Sigmoid colon (tissue), 7 donors: ENCODE data around the gene SYT7. TPM values are rescaled to one million over a fixed set of nuclear protein-coding genes. Genes with fewer than 3 reads are reported as not detected.
"Not testable (repeated sequence)": the region's sequence is repeated elsewhere in the genome, so short reads cannot be mapped to it uniquely, and the experiment has no call there.

Source experiments
- DNase-seq: peaks from one replicate; pipeline ENCODE4 v3.0.0-alpha.2; 2019
- H3K27ac ChIP-seq, 4 donors: fragments of 200-600 bp; sonication (generic); one replicate each; pipeline ENCODE4 v1.5.1; 2016 to 2019; ENCODE audit warnings: mild to moderate bottlenecking in 1 of 4
- H3K27me3 ChIP-seq, 3 donors: fragments of 200-600 bp; sonication (generic); one replicate each; pipeline ENCODE4 v1.5.1; 2019; ENCODE audit warnings: mild to moderate bottlenecking in 1 of 3
- H3K36me3 ChIP-seq, 4 donors: fragments of 200-600 bp; sonication (generic); one replicate each; pipeline ENCODE4 v1.5.1; 2016 to 2019
- H3K4me1 ChIP-seq, 4 donors: fragments of 200-600 bp; sonication (generic); one replicate each; pipeline ENCODE4 v1.5.1; 2017 to 2019
- H3K4me3 ChIP-seq, 4 donors: fragments of 200-600 bp; sonication (generic); one replicate each; pipeline ENCODE4 v1.5.1; 2017 to 2019; ENCODE audit warnings: mild to moderate bottlenecking in 2 of 4, moderate library complexity in 1 of 4
- H3K9me3 ChIP-seq, 4 donors: fragments of 200-600 bp in 3 of 4; sonication (generic) in 3 of 4; one replicate each; pipeline versions ENCODE4 v1.5.1 to v1.6.1; 2013 to 2019
- CTCF ChIP-seq, 4 experiments: fragments of 450-650 bp in 3 of 4; fragments of 200-600 bp in 1 of 4; IDR thresholded peaks; one replicate each; pipeline ENCODE4 v1.5.1; 2016 to 2019; ENCODE audit warnings: antibody characterized with exemption in 4 of 4, mild to moderate bottlenecking in 3 of 4, moderate library complexity in 2 of 4
- EP300 ChIP-seq, 4 donors: sonication (generic); formaldehyde crosslinking; IDR thresholded peaks; one replicate each; pipeline ENCODE4 v1.6.1; 2017; ENCODE audit warnings: antibody characterized with exemption in 4 of 4
- POLR2A ChIP-seq, 2 donors: fragments of 450-650 bp; IDR thresholded peaks; one replicate each; pipeline ENCODE4 v1.6.1; 2016; ENCODE audit warnings: antibody characterized with exemption in 2 of 2, mild to moderate bottlenecking in 2 of 2, moderate library complexity in 2 of 2
- POLR2AphosphoS5 ChIP-seq, 4 donors: sonication (generic); formaldehyde crosslinking; IDR thresholded peaks; one replicate each; pipeline ENCODE4 v1.6.1; 2017; ENCODE audit warnings: antibody characterized with exemption in 4 of 4
- WGBS, 2 donors: extraction: QIAGEN DNeasy Blood & Tissue Kit; methylation state at CpG; one replicate each; pipeline ENCODE4 v1.1.7; 2013; 5-methylcytosine and 5-hydroxymethylcytosine counted together
- intact Hi-C: fragments of 100-400 bp; cut with DNase I; formaldehyde crosslinking; loops from one replicate; pipeline ENCODE4 v1.15.1; 2023
- polyA plus RNA-seq, 3 donors: library from polyadenylated mRNA; stranded (reverse); fragments of 200-250 nt; gene quantifications; one replicate each; pipeline ENCODE4 v1.2.3, GENCODE V29; 2013
- total RNA-seq, 4 donors: library from RNA; depleted of rRNA; stranded (reverse); fragments of >200 nt; gene quantifications; one replicate each; pipeline ENCODE4 v1.1.0, GENCODE V29; 2016
- donor health status: healthy with polysubstance abuse.
- donor health status: Bipolar disorder and iron deficiency.
- donor health status: healthy.

SYT7 gene
- total and polyA plus RNA-seq, 7 donors = 0.66 to 8.4 (median 3.6) TPM

GRCh38 chr11:61619471-61620226, 38.8 kb upstream of the SYT7 start:
- Histone ChIP-seq H3K4me3 (no peak overlapping the region), H3K27me3 (peaks cover 0 to 21% (median 4%) of the 10 kb centered on the region in 3 donors), H3K27ac (no peak overlapping the region), H3K9me3 (no peaks in the 10 kb centered on the region), H3K4me1 (no peaks in the 10 kb centered on the region), H3K36me3 (no peaks in the 10 kb centered on the region)
- TF ChIP-seq EP300 (IDR thresholded peaks at IDR 0.05) = no peak
- no peak for TF ChIP-seq POLR2A (IDR thresholded peaks at IDR 0.05)
- TF ChIP-seq POLR2AphosphoS5 (IDR thresholded peaks at IDR 0.05) = no peak
- no peak for TF ChIP-seq CTCF (IDR thresholded peaks at IDR 0.05)
- DNase-seq = no peak
- intact Hi-C loops = loop anchor here (10.0 kb wide), 1 partner anchor 85 kb away; no protein-coding TSS in a partner anchor
- 77 to 78% methylated on average over 6 of the region's 6 CpGs for WGBS, 2 donors

- no peaks in the 10 kb centered on the region for H3K9me3 ChIP-seq
- H3K36me3 ChIP-seq = no peaks in the 10 kb centered on the region
- H3K27ac ChIP-seq = no peak overlapping the region
- 18 to 33% methylated on average over 5 of the region's 5 CpGs for WGBS, 2 donors
- intact Hi-C loops = no loop called here
- no peak overlapping the region for H3K4me3 ChIP-seq
- H3K4me1 ChIP-seq = no peaks in the 10 kb centered on the region
- no peak for TF ChIP-seq CTCF (IDR thresholded peaks at IDR 0.05)
- TF ChIP-seq POLR2A (IDR thresholded peaks at IDR 0.05) = no peak
- TF ChIP-seq POLR2AphosphoS5 (IDR thresholded peaks at IDR 0.05) = no peak
- no peak for TF ChIP-seq EP300 (IDR thresholded peaks at IDR 0.05)
- peaks cover 0 to 21% (median 4%) of the 10 kb centered on the region in 3 donors for H3K27me3 ChIP-seq
- DNase-seq = no peak
Observed at GRCh38 chr11:61618978-61619377, 38.1 kb upstream of the SYT7 start.

- H3K9me3 ChIP-seq = no peaks in the 10 kb centered on the region
- H3K4me3 ChIP-seq = no peak overlapping the region
- TF ChIP-seq POLR2AphosphoS5 (IDR thresholded peaks at IDR 0.05) = no peak
- no peak for TF ChIP-seq POLR2A (IDR thresholded peaks at IDR 0.05)
- TF ChIP-seq EP300 (IDR thresholded peaks at IDR 0.05) = no peak
- no peak for TF ChIP-seq CTCF (IDR thresholded peaks at IDR 0.05)
- no peak overlapping the region for H3K27ac ChIP-seq
- WGBS, 2 donors = 75 to 95% methylated on average over 4 of the region's 4 CpGs
- H3K4me1 ChIP-seq = no peaks in the 10 kb centered on the region
- intact Hi-C loops = no loop called here
- H3K36me3 ChIP-seq = no peaks in the 10 kb centered on the region
- peaks cover 0 to 28% (median 4%) of the 10 kb centered on the region in 3 donors for H3K27me3 ChIP-seq
- no peak for DNase-seq
Observed at GRCh38 chr11:61617515-61617914, 36.6 kb upstream of the SYT7 start.

- H3K9me3 ChIP-seq = no peaks in the 10 kb centered on the region
- H3K27ac ChIP-seq = no peak overlapping the region
- 81 to 86% methylated on average over 2 of the region's 2 CpGs for WGBS, 2 donors
- H3K36me3 ChIP-seq = no peaks in the 10 kb centered on the region
- H3K27me3 ChIP-seq = peaks cover 0 to 28% (median 4%) of the 10 kb centered on the region in 3 donors
- H3K4me3 ChIP-seq = no peak overlapping the region
- no peak for TF ChIP-seq POLR2AphosphoS5 (IDR thresholded peaks at IDR 0.05)
- TF ChIP-seq POLR2A (IDR thresholded peaks at IDR 0.05) = no peak
- TF ChIP-seq CTCF (IDR thresholded peaks at IDR 0.05) = no peak
- TF ChIP-seq EP300 (IDR thresholded peaks at IDR 0.05) = no peak
- DNase-seq = no peak
- H3K4me1 ChIP-seq = no peaks in the 10 kb centered on the region
- intact Hi-C loops = no loop called here
Observed at GRCh38 chr11:61616434-61616833, 35.6 kb upstream of the SYT7 start.

- intact Hi-C loops, H3K36me3 ChIP-seq, H3K4me1 ChIP-seq, H3K4me3 ChIP-seq, DNase-seq, H3K27ac ChIP-seq, H3K9me3 ChIP-seq: not testable (repeated sequence)
- peaks cover 0 to 21% (median 1%) of the 10 kb centered on the region in 3 donors for H3K27me3 ChIP-seq
- 52 to 62% methylated on average over 6 of the region's 6 CpGs for WGBS, 2 donors
Observed at GRCh38 chr11:61614782-61615181, 33.9 kb upstream of the SYT7 start.
